ENCODE results near the gene TIAM2. TPM values are rescaled to one million over a fixed set of nuclear protein-coding genes. Genes with fewer than 3 reads are reported as not detected.

Gene TIAM2
- total RNA-seq, 4 donors from 2014 or later, result 25.7 to 77.1 (median 56.6) TPM

GRCh38 chr6:155033021-155033791 is 38.1 kb downstream of the TIAM2 start:
- Histone ChIP-seq H3K4me3 (no peak overlapping the region), H3K36me3 (no peaks in the 10 kb centered on the region), H3K27ac (no peak overlapping the region), H3K27me3 (no peaks in the 10 kb centered on the region), H3K9me3 (no peaks in the 10 kb centered on the region), H3K4me1 (no peaks in the 10 kb centered on the region)
- TF ChIP-seq CTCF (IDR thresholded peaks at IDR 0.05) (no peak), POLR2A (IDR thresholded peaks at IDR 0.05) (no peak)
- DNase-seq, result no peak
- intact Hi-C loops (cut with DNase I; ENCODE audit: low total_unique reads), result no loop called here

GRCh38 chr6:155036907-155037306 is 41.8 kb downstream of the TIAM2 start:
- no peaks in the 10 kb centered on the region for H3K27me3 ChIP-seq
- intact Hi-C loops (cut with DNase I; ENCODE audit: low total_unique reads), result no loop called here

GRCh38 chr6:155038104-155038503 is 43.0 kb downstream of the TIAM2 start:
- DNase-seq, result no peak
- TF ChIP-seq POLR2A (IDR thresholded peaks at IDR 0.05) (no peak), CTCF (IDR thresholded peaks at IDR 0.05) (no peak)
- Histone ChIP-seq H3K4me1 (no peaks in the 10 kb centered on the region), H3K27ac (no peak overlapping the region), H3K9me3 (no peaks in the 10 kb centered on the region), H3K36me3 (no peaks in the 10 kb centered on the region), H3K27me3 (no peaks in the 10 kb centered on the region), H3K4me3 (no peak overlapping the region)
- intact Hi-C loops (cut with DNase I; ENCODE audit: low total_unique reads), result no loop called here

More at GRCh38 chr6:155036907-155037306, 41.8 kb downstream of the TIAM2 start:
- H3K4me1 ChIP-seq, result no peaks in the 10 kb centered on the region
- H3K36me3 ChIP-seq, result no peaks in the 10 kb centered on the region
- no peaks in the 10 kb centered on the region for H3K9me3 ChIP-seq
- H3K27ac ChIP-seq, result no peak overlapping the region
- DNase-seq, result no peak
- TF ChIP-seq CTCF (IDR thresholded peaks at IDR 0.05) (no peak), POLR2A (IDR thresholded peaks at IDR 0.05) (no peak)
- no peak overlapping the region for H3K4me3 ChIP-seq

GRCh38 chr6:155038527-155038926 is 43.4 kb downstream of the TIAM2 start:
- intact Hi-C loops (cut with DNase I; ENCODE audit: low total_unique reads), result no loop called here

More at GRCh38 chr6:155038527-155038926, 43.4 kb downstream of the TIAM2 start:
- Histone ChIP-seq H3K36me3 (no peaks in the 10 kb centered on the region), H3K4me1 (no peaks in the 10 kb centered on the region), H3K9me3 (no peaks in the 10 kb centered on the region), H3K27me3 (no peaks in the 10 kb centered on the region), H3K4me3 (no peak overlapping the region), H3K27ac (no peak overlapping the region)
- no peak for DNase-seq
- no peak for TF ChIP-seq CTCF (IDR thresholded peaks at IDR 0.05)
- no peak for TF ChIP-seq POLR2A (IDR thresholded peaks at IDR 0.05)

Data from uterus (tissue), 4 donors.